Measurements from ENCODE around the gene HES2.
"Not testable (repeated sequence)": the region's sequence is repeated elsewhere in the genome, so short reads cannot be mapped to it uniquely, and the experiment has no call there.

GRCh38 chr1:6437012-6437700 is 17.4 kb upstream of the HES2 start:
- TF ChIP-seq NFIC (IDR thresholded peaks at IDR 0.05) (peak; percentile 99), RAD21 (IDR thresholded peaks at IDR 0.05; ENCODE audit: low read depth) (peak; percentile 48; the same call in 1 of the 2 replicates), FOXM1 (IDR thresholded peaks at IDR 0.05; ENCODE audit: borderline replicate concordance, low read depth) (peak; percentile 73), ZBTB7A (IDR thresholded peaks at IDR 0.05; ENCODE audit: low read depth) (peak; percentile 60), TCF12 (IDR thresholded peaks at IDR 0.05; ENCODE audit: low read depth) (peak; percentile 96), EP300 (IDR thresholded peaks at IDR 0.05; ENCODE audit: borderline replicate concordance) (peak; percentile 96), TEAD4 (IDR thresholded peaks at IDR 0.05) (peak; percentile 84)
- TF ChIP-seq MAX (IDR thresholded peaks at IDR 0.05); REST (IDR thresholded peaks at IDR 0.05; ENCODE audit: low read depth); EGR1 (IDR thresholded peaks at IDR 0.05); TAF1 (IDR thresholded peaks at IDR 0.05; ENCODE audit: low read depth); CREB1 (IDR thresholded peaks at IDR 0.05; ENCODE audit: low read depth): not testable (repeated sequence)
